Natural killer cell (primary cell): ENCODE results near the gene OSBPL6. TPM values are rescaled to one million over a fixed set of nuclear protein-coding genes. Genes with fewer than 3 reads are reported as not detected.

Experiments used
- ATAC-seq, 3 donors: fragments of 150-1000 bp in 2 of 3; fragments of 200-7000 bp in 1 of 3; cut with Tn5 transposase; 1 replicate in 1 of 3; 2 replicates in 2 of 3; pipeline ENCODE4 v1.10.0; 2021; ENCODE audit warnings: mild to moderate bottlenecking in 2 of 3, moderate library complexity in 2 of 3
- DNase-seq, 2 donors: peaks; one replicate each; pipeline versions ENCODE4 v3.0.0 to v3.0.0-alpha.2; 2013 to 2021; ENCODE audit warnings: mixed read lengths in 1 of 2
- H3K27ac ChIP-seq: one replicate; pipeline ENCODE4 v1.5.1; 2013; ENCODE audit warnings: mild to moderate bottlenecking, low read length
- H3K27me3 ChIP-seq: one replicate; pipeline ENCODE4 v1.6.1; 2013; ENCODE audit warnings: low read length; ENCODE audit not compliant: control insufficient read depth, insufficient read depth
- H3K36me3 ChIP-seq: one replicate; pipeline ENCODE4 v1.6.1; 2013; ENCODE audit warnings: low read length; ENCODE audit not compliant: control insufficient read depth, insufficient read depth
- H3K4me1 ChIP-seq: one replicate; pipeline ENCODE4 v1.6.1; 2013; ENCODE audit warnings: low read length; ENCODE audit not compliant: control insufficient read depth, insufficient read depth
- H3K4me3 ChIP-seq: one replicate; pipeline ENCODE4 v1.5.1; 2013; ENCODE audit warnings: low read length
- H3K9me3 ChIP-seq: one replicate; pipeline ENCODE4 v1.6.1; 2013; ENCODE audit warnings: low read length; ENCODE audit not compliant: control insufficient read depth, insufficient read depth
- H3K27ac Mint-ChIP-seq, 2 donors: one replicate each; pipeline ENCODE4 v1.8.0; 2022; ENCODE audit warnings: mild to moderate bottlenecking in 2 of 2, mixed read lengths in 2 of 2, moderate library complexity in 1 of 2
- H3K27me3 Mint-ChIP-seq, 2 donors: one replicate each; pipeline ENCODE4 v1.8.0; 2022; ENCODE audit warnings: low read depth in 2 of 2, mixed read lengths in 2 of 2
- H3K36me3 Mint-ChIP-seq: one replicate; pipeline ENCODE4 v1.8.0; 2022; ENCODE audit warnings: mixed read lengths
- H3K4me1 Mint-ChIP-seq, 2 donors: one replicate each; pipeline ENCODE4 v1.8.0; 2022; ENCODE audit warnings: mixed read lengths in 2 of 2
- H3K4me3 Mint-ChIP-seq: one replicate; pipeline ENCODE4 v1.8.0; 2022; ENCODE audit warnings: mild to moderate bottlenecking, moderate library complexity, mixed read lengths
- H3K9me3 Mint-ChIP-seq, 2 donors: one replicate each; pipeline ENCODE4 v1.8.0; 2022; ENCODE audit warnings: mixed read lengths in 2 of 2
- WGBS: methylation state at CpG from one replicate; pipeline ENCODE4 v1.1.7; 2013; ENCODE audit warnings: missing lambda C conversion rate; ENCODE audit not compliant: insufficient coverage; 5-methylcytosine and 5-hydroxymethylcytosine counted together
- intact Hi-C: fragments of 100-400 bp; cut with micrococcal nuclease; formaldehyde crosslinking; loops from one replicate; pipeline ENCODE4 v1.14.2; 2022
- total RNA-seq, 4 donors: library from RNA; stranded (reverse); fragments of 120-200 nt in 1 of 4; gene quantifications; one replicate each; pipeline versions ENCODE4 v1.2.3 to v1.2.4, GENCODE V29; 2013 to 2022
- TF ChIP-seq, protein P1 (sequence below): fragments of 200-600 bp; IDR thresholded peaks from one replicate; pipeline ENCODE4 v1.8.0; 2022; ENCODE audit warnings: antibody characterized with exemption

OSBPL6 gene
- total RNA-seq, 3 donors from 2014 or later (not counting 1 experiment from before 2014, with no cell fraction given): not detected

DNA sequence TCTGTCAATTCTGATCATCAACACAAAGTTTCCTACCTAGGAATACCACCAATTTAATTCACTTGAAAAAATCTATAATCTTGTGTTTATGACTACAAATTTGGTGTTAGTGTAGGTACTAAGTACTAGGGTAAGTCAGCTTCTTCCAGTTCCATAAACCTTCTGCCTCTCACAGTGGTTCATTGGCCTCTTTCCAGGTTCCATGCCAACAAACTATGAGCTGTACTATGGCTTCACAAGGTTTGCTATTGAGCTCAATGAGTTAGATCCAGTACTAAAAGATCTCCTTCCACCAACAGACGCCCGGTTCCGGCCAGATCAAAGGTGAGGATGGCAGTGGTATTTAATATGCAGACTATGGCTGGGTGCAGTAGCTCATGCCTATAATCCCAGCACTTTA is 197.9 kb downstream of the OSBPL6 start:
- H3K36me3 Mint-ChIP-seq: no peaks in the 10 kb centered on the region
- H3K4me1 ChIP-seq: no peaks in the 10 kb centered on the region
- H3K27ac Mint-ChIP-seq: no peak overlapping the region
- no peak overlapping the region for H3K4me3 ChIP-seq
- H3K27ac ChIP-seq: no peak overlapping the region
- H3K4me3 Mint-ChIP-seq: no peak overlapping the region
- no peaks in the 10 kb centered on the region for H3K27me3 ChIP-seq
- H3K9me3 ChIP-seq: no peaks in the 10 kb centered on the region
- no peak for ATAC-seq
- H3K27me3 Mint-ChIP-seq: peaks cover 15 to 22% of the 10 kb centered on the region in 2 donors
- no peaks in the 10 kb centered on the region for H3K9me3 Mint-ChIP-seq
- TF ChIP-seq, protein P1, sequence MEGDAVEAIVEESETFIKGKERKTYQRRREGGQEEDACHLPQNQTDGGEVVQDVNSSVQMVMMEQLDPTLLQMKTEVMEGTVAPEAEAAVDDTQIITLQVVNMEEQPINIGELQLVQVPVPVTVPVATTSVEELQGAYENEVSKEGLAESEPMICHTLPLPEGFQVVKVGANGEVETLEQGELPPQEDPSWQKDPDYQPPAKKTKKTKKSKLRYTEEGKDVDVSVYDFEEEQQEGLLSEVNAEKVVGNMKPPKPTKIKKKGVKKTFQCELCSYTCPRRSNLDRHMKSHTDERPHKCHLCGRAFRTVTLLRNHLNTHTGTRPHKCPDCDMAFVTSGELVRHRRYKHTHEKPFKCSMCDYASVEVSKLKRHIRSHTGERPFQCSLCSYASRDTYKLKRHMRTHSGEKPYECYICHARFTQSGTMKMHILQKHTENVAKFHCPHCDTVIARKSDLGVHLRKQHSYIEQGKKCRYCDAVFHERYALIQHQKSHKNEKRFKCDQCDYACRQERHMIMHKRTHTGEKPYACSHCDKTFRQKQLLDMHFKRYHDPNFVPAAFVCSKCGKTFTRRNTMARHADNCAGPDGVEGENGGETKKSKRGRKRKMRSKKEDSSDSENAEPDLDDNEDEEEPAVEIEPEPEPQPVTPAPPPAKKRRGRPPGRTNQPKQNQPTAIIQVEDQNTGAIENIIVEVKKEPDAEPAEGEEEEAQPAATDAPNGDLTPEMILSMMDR: no peak
- no peaks in the 10 kb centered on the region for H3K36me3 ChIP-seq
- intact Hi-C loops: no loop called here
- no peak for DNase-seq
- WGBS: 96% methylated on average over 3 of the region's 3 CpGs
- H3K4me1 Mint-ChIP-seq: no peaks in the 10 kb centered on the region

GRCh38 chr2:178394859-178395258 is 200.5 kb downstream of the OSBPL6 start:
- H3K4me1 Mint-ChIP-seq: no peaks in the 10 kb centered on the region
- H3K9me3 ChIP-seq: no peaks in the 10 kb centered on the region
- DNase-seq: no peak
- intact Hi-C loops: no loop called here
- H3K36me3 Mint-ChIP-seq: no peaks in the 10 kb centered on the region
- no peaks in the 10 kb centered on the region for H3K9me3 Mint-ChIP-seq
- no peak for ATAC-seq
- no peak overlapping the region for H3K27ac ChIP-seq
- TF ChIP-seq, protein P1: no peak
- no peak overlapping the region for H3K27ac Mint-ChIP-seq
- H3K4me1 ChIP-seq: no peaks in the 10 kb centered on the region
- H3K36me3 ChIP-seq: no peaks in the 10 kb centered on the region
- H3K4me3 ChIP-seq: no peak overlapping the region
- H3K27me3 ChIP-seq: no peaks in the 10 kb centered on the region
- no peak overlapping the region for H3K4me3 Mint-ChIP-seq
- peaks cover 17 to 26% of the 10 kb centered on the region in 2 donors for H3K27me3 Mint-ChIP-seq

DNA sequence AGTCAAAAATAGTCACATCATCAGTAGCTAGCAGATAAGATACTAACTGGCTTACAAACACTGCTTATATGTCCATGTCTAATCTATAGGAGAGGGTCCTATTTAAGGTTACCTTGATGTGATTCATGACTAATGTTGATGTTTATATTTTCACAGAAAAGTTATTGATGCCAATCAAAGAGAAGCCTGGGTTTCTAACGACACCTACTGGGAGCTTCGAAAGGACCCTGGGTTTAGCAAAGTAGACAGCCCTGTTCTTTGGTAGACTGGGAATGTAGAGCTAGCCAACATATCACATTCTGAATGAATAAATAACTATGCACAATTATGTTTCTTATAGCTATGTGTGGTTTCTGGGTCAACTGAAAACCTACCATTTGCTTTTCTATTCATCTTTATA is 201.0 kb downstream of the OSBPL6 start:
- no peak for DNase-seq
- intact Hi-C loops: no loop called here
- Mint-ChIP-seq H3K36me3 (no peaks in the 10 kb centered on the region), H3K9me3 (no peaks in the 10 kb centered on the region), H3K4me3 (no peak overlapping the region), H3K27ac (no peak overlapping the region), H3K4me1 (no peaks in the 10 kb centered on the region), H3K27me3 (peaks cover 16 to 26% of the 10 kb centered on the region in 2 donors)
- 80% methylated on average over 2 of the region's 2 CpGs for WGBS
- TF ChIP-seq, protein P1: no peak
- no peak overlapping the region for H3K4me3 ChIP-seq
- ATAC-seq: no peak
- no peaks in the 10 kb centered on the region for H3K9me3 ChIP-seq
- no peaks in the 10 kb centered on the region for H3K27me3 ChIP-seq
- no peaks in the 10 kb centered on the region for H3K36me3 ChIP-seq
- no peak overlapping the region for H3K27ac ChIP-seq
- H3K4me1 ChIP-seq: no peaks in the 10 kb centered on the region

DNA sequence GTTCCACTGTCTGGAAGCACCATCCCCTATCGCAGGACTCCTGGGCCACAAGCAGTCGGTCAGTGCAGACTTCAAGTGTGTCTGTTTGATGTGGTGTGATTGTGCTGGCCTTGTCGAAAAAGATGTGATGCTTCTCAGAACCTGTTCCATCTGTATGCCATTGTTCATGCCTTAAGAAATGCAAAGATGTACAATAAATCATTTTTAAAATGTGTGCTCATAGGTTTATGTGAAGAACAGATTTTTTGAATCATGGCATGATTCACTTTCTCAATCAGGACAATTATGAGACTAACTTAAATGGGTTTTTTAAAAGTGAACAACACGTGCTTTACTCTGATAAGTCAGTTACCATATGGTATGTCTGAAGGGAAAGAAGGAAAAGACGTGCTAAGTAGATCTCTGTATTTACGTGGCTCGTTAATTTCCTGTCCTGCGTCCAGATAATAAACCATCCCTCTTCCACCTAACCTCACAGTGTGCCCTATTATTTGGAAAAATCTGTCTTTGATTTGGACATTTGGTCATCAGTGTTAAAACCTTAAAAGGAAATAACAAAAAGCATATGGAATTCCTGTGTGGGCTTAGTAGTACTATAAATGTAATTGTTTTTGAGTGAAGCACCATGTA is 201.7 kb downstream of the OSBPL6 start:
- Mint-ChIP-seq H3K4me3 (no peak overlapping the region), H3K27ac (no peak overlapping the region), H3K36me3 (no peaks in the 10 kb centered on the region), H3K27me3 (peaks cover 14 to 22% of the 10 kb centered on the region in 2 donors), H3K4me1 (no peaks in the 10 kb centered on the region), H3K9me3 (no peaks in the 10 kb centered on the region)
- no peaks in the 10 kb centered on the region for H3K36me3 ChIP-seq
- TF ChIP-seq, protein P1: no peak
- H3K27me3 ChIP-seq: no peaks in the 10 kb centered on the region
- no peak for ATAC-seq
- WGBS: 72% methylated on average over 4 of the region's 8 CpGs
- H3K9me3 ChIP-seq: no peaks in the 10 kb centered on the region
- intact Hi-C loops: no loop called here
- no peak overlapping the region for H3K4me3 ChIP-seq
- no peaks in the 10 kb centered on the region for H3K4me1 ChIP-seq
- no peak overlapping the region for H3K27ac ChIP-seq
- DNase-seq: no peak
